GM18867 (cell line): Measurements from ENCODE around the gene EXOC7.

ENCODE experiments used
- ATAC-seq: cut with Tn5 transposase; IDR thresholded peaks from one replicate; pipeline ENCODE4 v1.9.1; 2021; ENCODE audit warnings: mild to moderate bottlenecking, moderate library complexity; ENCODE audit not compliant: unreplicated experiment

The EXOC7 gene

GRCh38 chr17:76122431-76123190 is 19.0 kb upstream of the EXOC7 start:
- ATAC-seq, result no peak

- no peak for ATAC-seq
Observed at GRCh38 chr17:76121932-76122430, 18.4 kb upstream of the EXOC7 start.

- no peak for ATAC-seq
Observed at GRCh38 chr17:76120658-76121008, 17.0 kb upstream of the EXOC7 start.

GRCh38 chr17:76119409-76120371 is 16.1 kb upstream of the EXOC7 start:
- ATAC-seq, result no peak

- no peak for ATAC-seq
Observed at GRCh38 chr17:76115138-76115754, 11.7 kb upstream of the EXOC7 start.

- no peak for ATAC-seq
Observed at GRCh38 chr17:76111956-76112355, 8.4 kb upstream of the EXOC7 start.

GRCh38 chr17:76107509-76107908 is 3.9 kb upstream of the EXOC7 start:
- no peak for ATAC-seq

- no peak for ATAC-seq
Observed at GRCh38 chr17:76106703-76107102, 3.1 kb upstream of the EXOC7 start.

- ATAC-seq, result no peak
Observed at GRCh38 chr17:76104896-76105231, 1.3 kb upstream of the EXOC7 start.

GRCh38 chr17:76104140-76104895 is 731 bp upstream of the EXOC7 start:
- no peak for ATAC-seq

- ATAC-seq, result no peak
Observed at GRCh38 chr17:76102944-76103273, 678 bp downstream of the EXOC7 start.

GRCh38 chr17:76097716-76098295 is 5.8 kb downstream of the EXOC7 start:
- ATAC-seq, result no peak

- no peak for ATAC-seq
Observed at GRCh38 chr17:76095943-76096342, 7.6 kb downstream of the EXOC7 start.

- ATAC-seq, result no peak
Observed at GRCh38 chr17:76094046-76094445, 9.5 kb downstream of the EXOC7 start.

GRCh38 chr17:76092526-76093413 is 10.8 kb downstream of the EXOC7 start:
- ATAC-seq, result no peak

GRCh38 chr17:76091526-76092286 is 11.9 kb downstream of the EXOC7 start:
- no peak for ATAC-seq

- ATAC-seq, result no peak
Observed at GRCh38 chr17:76090517-76091129, 13.0 kb downstream of the EXOC7 start.
